GM12801 (cell line): ENCODE measurements around the gene WDR46.

ENCODE experiments used
- CTCF ChIP-seq: IDR thresholded peaks from one replicate; pipeline ENCODE4 v1.5.1; 2011; ENCODE audit warnings: control low read depth; ENCODE audit not compliant: insufficient read length; ENCODE audit errors: extremely low read depth

WDR46 gene

GRCh38 chr6:33312361-33313104 is 23.5 kb upstream of the WDR46 start:
- TF ChIP-seq CTCF: no peak

GRCh38 chr6:33306356-33306755 is 17.3 kb upstream of the WDR46 start:
- no peak for TF ChIP-seq CTCF

- no peak for TF ChIP-seq CTCF
Observed at GRCh38 chr6:33305052-33305451, 16.0 kb upstream of the WDR46 start.

GRCh38 chr6:33304216-33304615 is 15.2 kb upstream of the WDR46 start:
- TF ChIP-seq CTCF: no peak

GRCh38 chr6:33301877-33302276 is 12.8 kb upstream of the WDR46 start:
- TF ChIP-seq CTCF: no peak

GRCh38 chr6:33299237-33299944 is 10.4 kb upstream of the WDR46 start:
- TF ChIP-seq CTCF: no peak

GRCh38 chr6:33298773-33299236 is 9.8 kb upstream of the WDR46 start, which contains the start of gene RGL2:
Gene RGL2 (minus strand): TSS chr6:33298942. CDS start chr6:33298610, 332 bp downstream.
- TF ChIP-seq CTCF: no peak
